Measurements from ENCODE around the gene GRID1.

DNA sequence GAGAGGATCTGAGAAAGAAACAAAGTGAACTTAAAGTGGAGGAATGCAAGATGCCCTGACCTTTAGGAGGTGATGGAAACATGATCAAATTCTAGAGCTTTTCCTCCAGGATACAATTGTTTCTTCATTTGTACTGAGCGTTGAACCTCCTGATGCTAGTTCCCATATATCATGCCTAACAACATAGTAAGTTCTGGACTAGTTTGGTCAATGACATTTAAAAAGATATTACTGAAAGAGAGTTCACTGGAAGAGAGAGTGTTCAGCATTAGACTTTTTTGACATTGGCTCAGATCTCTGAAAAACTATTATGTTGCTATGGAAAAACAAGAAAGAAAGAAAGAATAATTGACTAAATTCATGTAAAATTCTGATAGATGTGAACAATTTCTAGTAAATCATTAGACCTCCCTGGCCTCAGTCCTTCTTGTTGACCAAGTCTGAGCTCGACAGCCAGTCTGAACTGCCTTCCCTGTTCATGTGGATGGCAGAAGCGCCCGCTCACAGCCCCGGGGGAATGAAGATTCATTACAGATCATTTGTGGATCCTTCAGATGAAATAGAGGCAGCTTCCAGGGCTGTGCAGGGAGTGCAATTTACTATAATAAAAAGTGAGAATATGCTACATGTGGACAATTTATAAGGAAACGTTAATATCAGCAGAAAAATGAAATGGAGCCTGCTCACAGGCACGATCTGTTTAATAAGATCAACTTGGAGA, 442.1 kb downstream of the GRID1 start:
- TF ChIP-seq, protein P1, sequence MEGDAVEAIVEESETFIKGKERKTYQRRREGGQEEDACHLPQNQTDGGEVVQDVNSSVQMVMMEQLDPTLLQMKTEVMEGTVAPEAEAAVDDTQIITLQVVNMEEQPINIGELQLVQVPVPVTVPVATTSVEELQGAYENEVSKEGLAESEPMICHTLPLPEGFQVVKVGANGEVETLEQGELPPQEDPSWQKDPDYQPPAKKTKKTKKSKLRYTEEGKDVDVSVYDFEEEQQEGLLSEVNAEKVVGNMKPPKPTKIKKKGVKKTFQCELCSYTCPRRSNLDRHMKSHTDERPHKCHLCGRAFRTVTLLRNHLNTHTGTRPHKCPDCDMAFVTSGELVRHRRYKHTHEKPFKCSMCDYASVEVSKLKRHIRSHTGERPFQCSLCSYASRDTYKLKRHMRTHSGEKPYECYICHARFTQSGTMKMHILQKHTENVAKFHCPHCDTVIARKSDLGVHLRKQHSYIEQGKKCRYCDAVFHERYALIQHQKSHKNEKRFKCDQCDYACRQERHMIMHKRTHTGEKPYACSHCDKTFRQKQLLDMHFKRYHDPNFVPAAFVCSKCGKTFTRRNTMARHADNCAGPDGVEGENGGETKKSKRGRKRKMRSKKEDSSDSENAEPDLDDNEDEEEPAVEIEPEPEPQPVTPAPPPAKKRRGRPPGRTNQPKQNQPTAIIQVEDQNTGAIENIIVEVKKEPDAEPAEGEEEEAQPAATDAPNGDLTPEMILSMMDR (IDR thresholded peaks at IDR 0.05), result no peak
- TF ChIP-seq POLR2AphosphoS5 (IDR thresholded peaks at IDR 0.05) (no peak), EP300 (IDR thresholded peaks at IDR 0.05) (no peak)
